ENCODE measurements around the gene OSBPL10. TPM values are rescaled to one million over a fixed set of nuclear protein-coding genes. Genes with fewer than 3 reads are reported as not detected.

The OSBPL10 gene
- total RNA-seq, 1 donor from 2014 or later: 18.8 TPM

DNA sequence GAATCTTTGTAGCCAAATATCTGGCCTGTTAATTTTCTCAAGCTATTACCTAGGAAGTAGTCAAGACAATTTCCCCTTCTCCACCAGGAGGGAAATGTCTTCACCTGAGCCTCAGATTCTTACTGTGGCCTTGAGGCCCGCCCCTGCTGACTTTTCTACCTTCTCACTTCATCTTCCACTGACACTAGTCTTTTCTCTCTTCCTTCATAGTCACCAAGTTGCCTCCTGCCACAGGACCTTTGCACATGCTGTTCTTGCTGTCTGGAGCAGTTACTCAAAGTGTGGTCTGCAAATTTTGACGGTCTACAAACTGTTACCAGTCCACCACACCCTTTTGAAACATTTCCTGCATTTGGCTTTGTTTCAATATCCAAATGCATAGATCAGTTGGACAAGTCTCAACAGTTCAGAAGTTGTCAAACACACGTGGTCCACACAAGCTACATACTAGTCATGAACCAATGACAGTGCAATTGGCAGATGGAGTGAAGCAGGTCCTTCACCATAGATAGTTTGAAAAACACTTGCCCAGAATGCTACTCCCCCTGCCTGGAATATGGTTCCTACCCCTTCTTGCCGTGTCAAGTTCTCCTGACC is 100.5 kb downstream of the OSBPL10 start:
- Histone ChIP-seq H3K9me3 (no peaks in the 10 kb centered on the region), H3K27ac (no peak overlapping the region), H3K27me3 (ENCODE audit: low read depth) (no peaks in the 10 kb centered on the region), H3K4me1 (no peaks in the 10 kb centered on the region), H3K4me3 (no peak overlapping the region), H3K36me3 (no peaks in the 10 kb centered on the region)
- no peak for TF ChIP-seq CTCF (IDR thresholded peaks at IDR 0.05)
- ATAC-seq (no peak), DNase-seq (no peak)
- intact Hi-C loops (cut with DNase I): no loop called here

DNA sequence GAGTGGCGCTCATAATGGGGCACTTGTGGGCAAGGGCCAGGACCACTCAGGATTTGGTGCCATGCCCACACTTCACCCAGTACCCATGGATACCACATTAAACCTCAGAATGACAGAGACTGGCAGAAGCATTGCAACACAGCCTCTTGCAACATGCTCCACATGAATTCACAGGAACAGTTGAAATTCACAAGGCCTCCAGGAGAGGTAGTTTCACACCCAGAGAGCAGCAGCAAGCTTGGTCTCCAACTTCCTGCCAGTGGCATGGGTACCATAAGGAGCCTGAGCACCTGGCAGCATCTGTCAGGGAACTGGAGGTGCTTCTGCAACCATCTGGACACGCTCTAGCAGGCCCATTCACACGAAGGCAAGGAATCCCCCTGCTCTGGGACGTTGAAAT is 101.0 kb downstream of the OSBPL10 start:
- Histone ChIP-seq H3K27me3 (ENCODE audit: low read depth) (no peaks in the 10 kb centered on the region), H3K4me1 (no peaks in the 10 kb centered on the region), H3K4me3 (no peak overlapping the region), H3K36me3 (no peaks in the 10 kb centered on the region), H3K27ac (no peak overlapping the region), H3K9me3 (no peaks in the 10 kb centered on the region)
- peak; percentile 29 for TF ChIP-seq CTCF (IDR thresholded peaks at IDR 0.05)
- intact Hi-C loops (cut with DNase I): no loop called here
- ATAC-seq: peak; percentile 89
- peak; percentile 70 for DNase-seq

GRCh38 chr3:31879365-31879764 is 101.7 kb downstream of the OSBPL10 start:
- DNase-seq: no peak
- no peaks in the 10 kb centered on the region for H3K9me3 ChIP-seq
- TF ChIP-seq CTCF (IDR thresholded peaks at IDR 0.05): no peak
- intact Hi-C loops (cut with DNase I): no loop called here
- no peaks in the 10 kb centered on the region for H3K4me1 ChIP-seq
- H3K27me3 ChIP-seq (ENCODE audit: low read depth): no peaks in the 10 kb centered on the region
- H3K4me3 ChIP-seq: no peak overlapping the region
- ATAC-seq: no peak
- no peaks in the 10 kb centered on the region for H3K36me3 ChIP-seq
- H3K27ac ChIP-seq: no peak overlapping the region

DNA sequence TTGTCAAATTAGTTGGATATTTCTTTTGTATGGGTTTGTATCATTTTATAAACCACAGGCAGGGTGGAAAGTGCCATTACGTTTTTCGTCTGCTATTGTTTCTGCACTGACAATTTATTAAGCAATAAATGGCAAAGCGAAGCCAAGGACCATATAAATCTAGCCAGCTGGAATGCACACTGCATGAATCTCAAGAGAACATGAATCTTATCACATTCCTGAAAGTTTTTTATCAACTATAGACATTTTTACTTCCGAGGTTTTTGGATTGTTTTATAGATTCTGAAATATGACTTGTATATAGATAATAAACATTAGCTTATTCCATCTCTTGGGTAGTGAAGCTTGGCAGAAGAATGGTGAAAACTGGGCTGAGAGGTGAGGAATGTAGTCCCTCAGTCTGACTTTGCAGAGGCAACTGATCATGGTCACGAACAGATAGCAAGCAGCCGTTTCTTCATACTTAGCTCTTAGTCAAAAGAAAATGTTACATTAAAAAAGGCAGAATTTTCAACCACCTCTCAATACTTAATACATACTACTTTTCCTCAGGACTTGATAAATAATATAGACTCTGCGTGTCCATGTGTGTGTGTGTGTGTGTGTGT is 102.7 kb downstream of the OSBPL10 start:
- no peak for DNase-seq

GRCh38 chr3:31876331-31876730 is 104.7 kb downstream of the OSBPL10 start:
- no peak for ATAC-seq
- no peak overlapping the region for H3K4me3 ChIP-seq
- intact Hi-C loops (cut with DNase I): no loop called here
- H3K27me3 ChIP-seq (ENCODE audit: low read depth): no peaks in the 10 kb centered on the region
- DNase-seq: no peak
- H3K27ac ChIP-seq: no peak overlapping the region
- H3K9me3 ChIP-seq: no peaks in the 10 kb centered on the region
- no peaks in the 10 kb centered on the region for H3K36me3 ChIP-seq
- no peaks in the 10 kb centered on the region for H3K4me1 ChIP-seq
- TF ChIP-seq CTCF (IDR thresholded peaks at IDR 0.05): no peak

More for the DNA sequence above, 102.7 kb downstream of the OSBPL10 start:
- no peak for ATAC-seq
- Histone ChIP-seq H3K27ac (no peak overlapping the region), H3K9me3 (no peaks in the 10 kb centered on the region), H3K4me1 (no peaks in the 10 kb centered on the region), H3K36me3 (no peaks in the 10 kb centered on the region), H3K27me3 (ENCODE audit: low read depth) (no peaks in the 10 kb centered on the region), H3K4me3 (no peak overlapping the region)
- no peak for TF ChIP-seq CTCF (IDR thresholded peaks at IDR 0.05)
- intact Hi-C loops (cut with DNase I): no loop called here

Measured in lower lobe of right lung (tissue), 2 donors.